GM21447 (cell line): ENCODE measurements around the gene TRIM66.

Source experiments
- ATAC-seq: cut with Tn5 transposase; IDR thresholded peaks from one replicate; pipeline ENCODE4 v1.9.1; 2021; ENCODE audit not compliant: unreplicated experiment

The TRIM66 gene

DNA sequence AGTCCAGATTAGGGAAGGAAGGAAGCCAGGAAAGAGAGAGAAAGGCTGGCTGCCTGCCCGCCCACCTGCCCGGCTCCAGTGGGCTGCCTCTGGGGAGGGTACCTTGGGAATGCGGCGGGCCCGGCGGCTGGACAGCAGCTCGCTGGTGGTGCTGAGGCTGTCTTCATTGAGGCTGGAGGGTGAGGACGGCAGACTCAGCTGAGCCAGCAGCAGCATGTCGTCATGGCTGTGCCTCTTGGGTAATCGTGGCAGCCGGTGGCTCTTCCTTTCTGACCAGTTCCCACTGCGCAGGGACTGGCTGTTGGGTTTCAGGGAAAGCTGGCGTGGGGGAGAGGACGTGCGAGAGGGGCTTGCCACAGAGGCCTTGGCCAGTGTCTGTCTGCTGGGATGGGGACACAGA is 33.0 kb upstream of the TRIM66 start:
- ATAC-seq = no peak

DNA sequence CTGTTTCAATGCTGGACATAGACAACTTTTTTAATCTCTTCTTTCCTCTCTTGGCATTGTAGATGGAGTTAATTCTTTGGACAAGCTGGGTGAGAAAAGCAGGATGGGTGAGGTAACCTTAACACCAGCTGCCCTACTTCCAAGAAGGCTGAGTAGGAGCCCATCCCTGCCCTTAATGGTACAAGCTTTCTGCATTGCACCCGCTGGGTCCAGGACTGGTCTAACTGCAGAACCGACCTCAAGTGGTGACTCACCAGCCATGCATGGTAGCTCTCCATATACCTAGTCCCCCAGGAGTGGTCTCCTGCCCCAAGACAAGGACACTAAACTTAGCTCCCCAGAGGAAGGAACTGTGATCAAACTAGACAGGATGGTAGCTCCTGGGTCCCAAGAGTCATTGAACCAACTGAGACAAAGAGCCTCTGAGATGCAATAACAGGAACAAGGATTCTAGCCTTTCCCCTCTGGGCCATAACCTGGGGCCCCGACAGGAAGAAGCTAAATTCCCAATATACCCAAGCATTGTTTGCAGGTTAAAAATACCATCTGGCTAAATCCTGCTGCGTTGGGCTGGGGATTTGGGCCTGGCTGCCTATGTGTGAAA is 32.3 kb upstream of the TRIM66 start:
- no peak for ATAC-seq

DNA sequence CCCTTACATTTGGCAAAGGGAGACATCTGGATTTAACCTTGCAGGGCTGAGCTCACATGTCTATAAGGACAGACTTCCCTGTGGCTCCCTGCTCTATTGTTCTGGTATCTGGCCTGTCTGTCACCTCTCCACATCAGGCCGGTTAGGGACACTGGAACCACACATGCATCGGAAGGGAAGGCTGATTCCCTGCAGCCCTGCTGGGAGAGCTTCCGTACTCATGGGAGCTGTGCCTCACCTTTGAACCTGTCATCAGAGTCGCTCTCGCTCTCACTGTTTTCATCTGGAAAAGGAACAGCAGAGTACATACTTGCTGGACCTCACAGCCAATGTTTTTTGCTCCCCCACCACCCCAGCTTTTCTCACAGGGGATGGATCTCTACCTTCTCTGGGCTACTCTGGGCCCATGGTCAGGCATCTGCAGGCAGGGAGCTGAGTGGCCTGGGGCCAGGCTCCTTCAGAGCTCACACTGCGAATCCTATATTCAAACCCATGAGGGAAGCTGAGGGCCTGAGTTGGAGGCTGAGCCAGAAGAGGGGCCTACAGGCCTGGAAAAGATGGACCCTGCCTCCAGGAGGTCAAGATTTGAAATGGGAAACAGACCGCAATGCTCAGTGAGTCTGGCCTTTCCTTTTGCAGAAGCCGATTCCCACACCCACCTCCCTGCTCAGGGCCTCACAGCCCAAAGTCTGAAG is 31.4 kb upstream of the TRIM66 start:
- ATAC-seq = no peak

DNA sequence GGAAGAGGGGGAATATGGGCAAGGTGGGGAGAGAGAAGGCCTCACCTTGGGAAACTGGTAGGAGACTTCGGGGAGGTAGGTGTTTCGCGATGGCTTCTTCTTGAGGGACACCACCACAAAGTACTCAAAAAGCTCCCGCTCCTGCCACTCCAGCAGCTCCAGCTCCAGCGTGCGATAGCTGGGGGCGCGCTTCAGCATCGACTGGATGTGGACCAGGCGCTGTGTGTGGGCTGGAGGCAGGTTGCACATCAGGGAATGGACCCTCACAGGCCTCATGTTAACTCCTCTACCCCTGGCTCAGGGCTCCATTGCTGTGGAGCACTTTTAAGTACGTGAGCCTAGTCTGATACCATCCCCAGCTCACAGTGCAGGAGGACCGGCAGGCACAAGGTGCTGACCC is 30.0 kb upstream of the TRIM66 start:
- no peak for ATAC-seq

DNA sequence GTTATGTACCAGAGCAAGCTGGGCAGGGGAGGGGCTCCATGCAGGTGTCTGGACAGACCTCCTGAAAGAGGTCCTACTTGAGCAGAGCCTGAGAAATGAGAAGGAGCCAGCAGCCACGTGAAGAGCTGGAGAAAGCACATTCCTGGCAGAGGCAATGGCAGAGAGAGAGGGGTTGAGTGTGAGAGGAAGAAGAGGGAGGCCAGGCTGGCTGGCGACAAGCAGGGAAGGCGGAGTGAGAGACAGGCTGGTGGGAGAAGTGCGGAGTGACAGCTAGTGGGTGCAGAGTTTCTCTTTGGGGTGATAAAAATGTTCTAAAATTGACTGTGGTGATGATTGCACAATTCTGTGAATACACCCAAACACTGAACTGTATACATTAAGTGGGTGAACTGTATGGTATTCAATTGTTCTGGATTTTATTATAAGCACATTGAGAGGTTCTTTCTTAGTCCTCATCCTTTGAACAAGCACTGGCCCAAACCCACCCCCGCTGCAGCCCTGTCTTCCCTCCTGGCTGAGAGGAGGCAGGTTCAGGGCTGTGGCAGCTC is 29.5 kb upstream of the TRIM66 start:
- no peak for ATAC-seq

DNA sequence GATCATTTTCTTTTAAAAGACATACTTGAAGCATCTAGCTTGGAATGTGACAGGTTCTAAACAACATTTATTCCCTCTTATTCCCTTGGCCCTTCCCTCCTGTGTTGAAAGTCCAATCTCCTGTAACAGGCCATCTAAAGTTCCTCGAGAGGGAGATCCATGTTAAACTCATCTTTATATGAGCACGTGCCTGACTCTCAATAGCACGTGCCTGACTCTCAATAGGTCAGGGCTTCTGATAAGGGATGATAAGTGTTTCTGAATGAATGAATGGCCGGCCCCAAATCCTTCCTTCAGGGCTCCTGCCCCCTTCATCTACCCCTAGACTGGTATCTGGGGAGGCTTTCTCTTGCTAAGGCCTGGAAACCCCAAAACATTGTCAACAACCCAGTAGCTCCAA is 27.3 kb upstream of the TRIM66 start:
- no peak for ATAC-seq

DNA sequence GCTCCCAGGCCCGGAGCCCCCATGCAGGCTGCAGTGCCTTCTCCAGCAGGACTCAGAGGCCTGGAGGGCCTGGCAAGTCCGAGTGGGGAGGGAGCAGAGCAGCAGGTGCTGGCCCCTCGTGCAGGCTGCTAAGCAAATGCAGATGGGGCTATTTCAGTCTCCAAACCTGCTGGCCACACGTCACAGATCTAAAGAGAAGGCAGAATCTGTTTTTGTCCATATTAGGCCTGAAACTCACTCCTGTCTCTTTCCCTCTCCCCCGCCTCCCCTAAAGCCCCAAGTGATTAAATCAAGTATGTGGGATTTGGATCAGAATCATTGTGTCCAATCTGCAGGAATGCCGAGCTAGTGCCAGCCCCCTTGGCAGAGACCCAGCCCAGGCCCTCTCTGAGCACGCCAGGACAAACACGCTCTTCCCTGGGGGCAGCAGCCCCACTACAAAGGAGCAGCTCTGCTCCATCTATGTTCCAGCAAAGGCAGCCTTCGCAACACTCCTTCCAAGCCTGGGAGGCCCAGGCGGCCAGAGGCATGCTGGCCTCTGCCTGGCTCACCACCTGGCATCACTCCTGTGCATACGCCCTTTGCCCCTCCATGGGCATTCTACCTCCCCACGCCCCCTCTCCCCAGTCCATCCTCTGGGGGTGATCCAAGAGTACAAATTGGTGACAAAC is 26.7 kb upstream of the TRIM66 start:
- ATAC-seq = no peak

DNA sequence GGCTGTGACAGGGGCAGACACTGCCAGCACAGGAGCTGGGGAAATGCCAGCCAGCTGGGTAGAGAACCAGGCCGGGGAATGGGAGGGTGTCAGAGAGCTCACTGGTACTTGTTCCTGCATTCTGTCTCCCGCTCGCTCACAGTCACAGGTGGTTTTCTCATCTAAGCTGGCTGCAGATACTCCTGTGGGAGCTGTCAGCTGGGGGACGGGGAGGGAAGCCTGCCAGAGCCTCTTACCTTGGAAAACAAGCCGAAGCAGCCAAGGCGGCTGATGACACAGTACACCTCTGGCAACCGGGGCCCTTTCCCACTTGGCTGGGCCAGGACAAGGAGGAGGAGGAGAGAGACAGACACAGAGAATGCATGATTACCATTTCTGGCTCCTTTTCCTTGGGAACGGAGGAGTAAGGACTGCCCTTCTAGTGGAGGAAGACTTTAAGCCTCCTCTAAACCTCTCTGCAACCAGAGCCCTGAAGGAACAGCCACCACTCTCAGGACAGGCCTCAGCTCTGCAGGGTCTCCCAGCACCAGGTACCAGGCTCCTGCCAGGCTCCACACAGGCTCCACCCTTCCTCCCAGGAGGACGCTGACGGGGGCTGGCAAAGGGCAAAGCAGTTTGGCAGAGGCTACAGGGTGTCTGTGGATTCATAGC is 25.2 kb upstream of the TRIM66 start:
- ATAC-seq = no peak

DNA sequence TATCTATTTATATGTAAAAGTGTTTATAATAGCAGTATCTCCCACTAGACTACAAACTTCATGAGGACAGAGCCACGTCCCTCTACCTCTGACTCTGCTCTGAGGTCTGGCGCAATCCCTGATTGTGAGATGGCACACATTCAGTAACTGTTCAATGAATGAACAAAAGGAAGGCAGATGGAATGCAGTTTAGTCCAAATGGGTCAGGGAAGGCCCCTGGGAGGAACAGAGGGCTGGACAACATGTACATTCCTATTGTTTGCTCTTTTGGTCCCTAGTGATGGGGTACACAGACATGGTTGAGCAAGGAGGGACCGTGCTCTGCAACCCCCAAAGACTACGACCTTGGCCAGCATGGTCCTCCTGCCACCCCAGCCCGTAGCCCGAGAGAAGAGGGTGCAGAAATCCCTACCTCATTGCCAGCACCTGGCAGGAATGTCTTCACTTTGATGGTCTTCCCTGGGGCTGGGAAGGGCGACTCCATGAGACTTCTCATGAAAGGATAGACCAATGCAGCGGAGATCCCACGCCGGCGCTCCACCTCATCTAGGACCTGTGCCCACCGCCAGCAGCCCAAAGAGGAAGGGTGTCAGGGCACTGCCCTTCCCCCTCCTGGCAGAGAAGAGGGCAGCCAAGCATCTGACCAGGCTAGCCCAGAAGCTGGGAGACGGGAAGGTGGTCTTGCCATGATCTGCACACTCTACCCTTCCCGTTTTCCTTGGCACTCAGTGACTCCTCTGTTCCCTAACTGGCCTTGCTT is 24.4 kb upstream of the TRIM66 start:
- no peak for ATAC-seq

DNA sequence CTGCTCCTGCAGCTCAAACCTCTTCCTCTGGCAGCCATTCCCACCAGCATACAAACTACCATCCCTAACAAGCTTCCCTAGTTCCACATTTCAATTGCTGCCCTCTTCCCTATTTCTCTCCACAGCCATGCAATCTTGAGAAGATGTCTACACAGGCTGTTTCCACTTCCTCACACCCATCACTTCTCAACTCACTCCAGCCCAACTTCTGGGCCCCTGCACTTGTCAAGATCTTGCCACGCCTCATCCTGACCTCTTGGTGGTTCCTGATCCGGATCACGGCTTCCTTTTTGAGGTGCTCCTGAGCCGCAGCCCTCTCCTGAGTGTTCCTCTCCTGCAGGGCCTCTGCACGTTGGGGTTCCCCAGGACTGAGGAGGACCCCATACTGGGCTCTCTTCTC is 22.7 kb upstream of the TRIM66 start:
- ATAC-seq = no peak

DNA sequence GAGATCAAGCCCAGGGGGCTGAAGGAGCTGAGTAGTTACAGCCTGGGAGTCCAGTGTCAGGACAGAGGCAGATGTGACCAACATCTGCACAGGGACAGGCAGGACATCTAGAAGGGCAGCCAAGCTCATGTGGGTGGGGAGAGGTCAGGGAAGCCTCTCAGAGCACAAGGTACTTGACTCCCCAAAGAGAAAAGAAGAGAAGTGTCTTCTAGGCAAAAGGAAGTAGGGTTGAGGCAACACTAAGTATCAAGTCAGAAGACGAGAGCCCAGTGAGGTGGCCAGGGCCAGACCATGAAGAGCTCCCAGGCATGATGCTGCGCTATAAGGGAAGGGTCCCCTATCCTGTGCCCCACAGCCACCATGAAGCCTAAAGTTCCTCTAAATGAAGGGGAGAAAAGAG is 21.7 kb upstream of the TRIM66 start:
- ATAC-seq = no peak

DNA sequence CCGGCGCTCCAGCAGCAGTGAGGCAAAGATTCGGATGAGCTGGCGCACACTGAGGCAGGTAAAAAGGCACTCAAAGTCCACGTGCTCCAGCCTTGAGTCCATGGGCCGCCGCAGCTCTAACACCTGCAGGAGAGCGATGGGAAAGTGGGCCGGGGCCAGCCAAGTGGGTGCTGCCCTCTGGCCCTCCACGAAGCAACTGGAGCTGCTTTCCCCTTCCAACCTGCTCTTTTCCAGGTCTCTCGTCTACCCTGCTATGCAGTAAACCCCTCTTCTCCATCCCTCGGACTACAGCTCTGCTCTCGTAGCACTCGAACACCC is 20.1 kb upstream of the TRIM66 start:
- ATAC-seq = no peak

DNA sequence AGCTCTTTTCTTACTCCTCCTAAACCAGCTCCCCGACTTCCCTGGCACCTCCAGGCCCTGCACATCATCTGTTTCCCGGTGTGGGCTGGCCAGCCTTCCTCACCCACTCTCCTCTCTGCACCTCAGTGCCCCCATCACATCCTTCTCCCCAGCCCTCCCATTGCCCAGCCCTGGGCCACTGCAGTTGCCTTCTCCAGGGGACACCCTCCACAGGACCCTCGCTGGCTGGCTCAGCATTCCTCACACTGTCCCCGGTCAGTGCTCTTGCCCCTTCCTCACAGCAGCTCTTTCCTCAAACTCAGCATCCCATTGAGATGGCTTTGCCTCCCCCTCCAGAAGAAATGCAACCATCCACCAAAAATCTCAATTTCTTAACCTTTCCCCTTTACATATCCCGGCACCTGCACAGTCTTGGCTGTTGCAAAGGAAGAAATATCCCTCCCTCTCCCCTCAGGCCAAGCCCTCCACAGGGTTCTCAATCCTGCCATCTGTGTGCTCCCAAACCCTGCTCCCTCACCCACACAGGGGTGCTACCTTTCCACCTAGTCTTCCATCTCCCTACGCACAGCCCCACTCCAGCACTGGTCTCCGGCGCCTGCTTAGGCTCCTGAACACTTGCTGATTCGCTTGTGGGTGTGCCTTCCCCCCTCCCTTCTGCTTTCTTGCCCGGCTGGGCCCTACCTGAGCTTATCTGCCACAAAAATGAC is 19.6 kb upstream of the TRIM66 start:
- no peak for ATAC-seq

DNA sequence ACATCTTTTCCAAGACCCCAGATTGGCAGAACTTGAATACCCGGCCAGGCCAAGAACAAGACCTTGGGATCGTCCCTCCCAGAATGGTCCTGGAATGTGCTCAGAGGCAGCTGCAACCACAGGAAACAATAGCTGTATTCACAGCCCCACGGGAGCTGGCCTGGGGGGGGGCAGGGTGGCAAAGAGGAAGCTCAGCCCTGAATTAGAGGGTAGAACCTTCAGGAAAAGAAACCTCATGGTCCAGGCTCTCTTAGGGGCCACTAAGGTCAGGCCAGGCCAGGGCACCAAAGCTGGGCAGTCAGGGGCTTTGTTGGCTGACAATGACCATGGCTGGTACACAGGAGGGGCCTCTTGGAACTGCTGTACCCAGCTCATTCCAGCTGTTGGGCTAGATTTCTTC is 17.4 kb upstream of the TRIM66 start:
- ATAC-seq = no peak

DNA sequence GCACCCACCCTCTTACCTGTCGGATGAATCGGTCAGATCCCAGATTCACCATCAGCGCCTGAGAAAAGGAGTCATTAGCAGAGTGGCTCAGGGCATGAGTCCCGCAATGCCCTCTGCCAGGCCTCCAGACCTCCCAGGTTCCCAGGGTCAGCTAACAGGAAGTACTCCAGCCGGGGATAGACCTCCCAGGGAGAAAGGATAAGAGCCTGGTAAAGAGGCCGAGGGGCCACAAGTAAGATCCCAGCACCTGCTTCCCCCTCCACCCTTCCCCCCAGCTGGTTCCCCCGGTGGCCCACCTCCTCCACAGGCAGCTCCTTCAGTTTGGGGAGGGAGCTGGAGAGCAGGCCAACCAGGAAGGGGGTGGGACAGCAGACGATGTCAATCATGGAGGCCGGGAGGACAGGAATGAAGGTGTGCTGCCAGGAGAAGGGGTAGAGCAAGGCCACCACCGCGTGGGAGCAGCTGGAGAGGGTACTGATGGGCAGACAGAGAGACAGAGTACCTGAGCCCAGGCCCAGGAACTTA is 16.5 kb upstream of the TRIM66 start:
- no peak for ATAC-seq

DNA sequence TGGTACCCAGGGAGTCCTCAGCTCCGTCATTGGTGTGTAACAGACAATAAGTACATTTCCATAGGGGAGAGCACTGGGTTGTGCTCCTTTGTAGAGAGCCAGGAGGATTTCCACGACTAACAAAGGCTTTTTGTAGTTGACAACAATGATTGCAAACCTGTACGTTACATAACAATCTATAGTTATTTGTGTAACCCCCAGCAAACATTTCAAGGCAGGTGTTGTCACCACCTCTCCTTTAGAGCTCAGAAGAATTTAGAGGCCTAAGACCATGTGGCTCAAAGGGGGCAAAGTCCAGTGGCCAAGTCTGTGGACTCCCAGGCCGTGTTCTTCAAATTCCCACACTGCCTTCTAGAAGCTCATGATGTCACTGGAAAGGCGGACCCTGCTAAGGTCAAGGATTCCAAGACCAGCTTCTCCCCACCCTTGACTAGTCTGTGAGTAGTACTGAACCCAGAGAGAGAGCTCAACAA is 15.9 kb upstream of the TRIM66 start:
- no peak for ATAC-seq

DNA sequence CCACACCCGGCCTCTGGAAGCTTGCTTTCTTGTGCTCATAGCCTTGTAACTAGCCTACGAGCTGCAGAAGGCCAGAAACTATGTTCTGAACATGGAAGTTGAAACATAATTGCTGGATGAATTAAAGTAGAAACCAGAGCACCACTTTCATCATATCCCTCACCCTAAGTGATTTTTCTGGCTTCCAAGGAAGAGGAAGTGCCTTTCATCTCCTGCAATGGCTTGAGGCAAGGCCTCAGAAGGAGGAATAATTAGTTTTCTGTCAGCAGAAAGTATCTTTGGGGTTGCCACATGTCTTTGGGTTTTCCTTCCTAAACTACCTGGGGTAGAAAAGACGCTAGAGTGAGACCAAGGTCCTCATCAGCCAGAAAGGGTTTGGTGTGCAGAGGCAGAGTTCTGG is 14.6 kb upstream of the TRIM66 start:
- ATAC-seq = no peak

DNA sequence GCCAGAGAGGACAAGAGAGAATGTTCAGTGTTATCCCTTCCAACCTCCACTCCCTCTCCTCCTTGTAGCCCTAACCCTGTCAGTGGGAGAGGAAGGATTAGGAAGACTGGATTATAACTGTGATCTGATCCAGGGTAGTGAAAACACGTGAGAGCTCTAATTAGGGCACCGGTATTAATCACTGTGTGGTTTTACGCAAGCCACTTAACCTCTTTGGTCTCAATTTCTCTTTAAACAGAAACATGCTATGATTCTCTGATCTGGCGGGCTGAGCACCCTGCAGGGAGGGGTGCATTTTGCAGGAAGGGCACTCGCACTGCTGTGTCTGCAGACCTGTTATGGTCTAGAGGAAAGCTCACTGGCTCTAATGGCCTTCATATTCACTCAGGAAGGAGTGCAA is 11.7 kb upstream of the TRIM66 start:
- no peak for ATAC-seq

DNA sequence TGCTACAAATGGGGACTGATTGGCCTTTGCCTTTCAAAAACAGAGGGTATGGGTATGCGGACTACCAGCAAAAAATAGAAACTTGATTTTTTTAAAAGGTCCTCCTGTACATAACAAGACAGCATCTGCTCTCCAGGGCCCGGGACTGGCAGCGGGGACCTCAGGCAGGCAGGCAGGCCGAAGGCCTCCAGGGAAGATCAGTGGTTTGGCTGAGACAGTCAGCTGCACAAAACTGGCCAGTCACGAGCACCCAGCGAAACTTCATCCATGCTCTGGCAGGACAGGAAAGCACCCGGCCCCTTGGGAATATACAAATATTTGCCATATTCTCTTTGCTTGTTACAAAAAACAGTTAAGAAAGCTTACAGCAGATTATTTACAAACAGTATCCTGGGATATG is 11.1 kb upstream of the TRIM66 start:
- ATAC-seq = no peak

DNA sequence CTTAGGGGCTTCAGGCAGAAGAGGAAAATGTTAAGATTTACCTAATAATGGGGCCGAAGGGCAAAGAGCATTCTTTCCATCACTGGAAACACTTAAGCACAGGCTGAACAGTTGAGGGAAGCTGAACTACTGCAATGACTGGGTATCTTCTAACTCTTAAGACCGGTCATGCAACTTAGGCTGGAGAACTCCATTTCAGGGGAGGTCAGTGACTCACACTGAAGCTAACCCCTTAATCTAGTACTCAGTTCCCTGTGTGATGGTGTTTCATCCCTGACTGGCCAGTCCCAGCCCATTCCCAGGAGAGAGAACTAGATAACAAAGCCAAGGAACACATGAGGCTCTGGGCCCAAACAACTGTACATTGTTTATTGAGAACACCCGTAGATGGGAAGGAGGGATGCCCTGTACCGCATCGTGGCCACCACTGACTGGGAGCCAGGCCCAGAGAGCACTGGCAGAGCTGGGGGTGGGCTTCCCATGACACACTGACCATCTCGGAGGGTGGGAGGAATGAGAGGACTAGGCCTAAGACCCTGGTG is 10.6 kb upstream of the TRIM66 start:
- ATAC-seq = no peak
